ENCODE measurements around the gene RGSL1. TPM values are rescaled to one million over a fixed set of nuclear protein-coding genes. Genes with fewer than 3 reads are reported as not detected.

The RGSL1 gene
- total RNA-seq, 1 donor from 2014 or later: not detected

DNA sequence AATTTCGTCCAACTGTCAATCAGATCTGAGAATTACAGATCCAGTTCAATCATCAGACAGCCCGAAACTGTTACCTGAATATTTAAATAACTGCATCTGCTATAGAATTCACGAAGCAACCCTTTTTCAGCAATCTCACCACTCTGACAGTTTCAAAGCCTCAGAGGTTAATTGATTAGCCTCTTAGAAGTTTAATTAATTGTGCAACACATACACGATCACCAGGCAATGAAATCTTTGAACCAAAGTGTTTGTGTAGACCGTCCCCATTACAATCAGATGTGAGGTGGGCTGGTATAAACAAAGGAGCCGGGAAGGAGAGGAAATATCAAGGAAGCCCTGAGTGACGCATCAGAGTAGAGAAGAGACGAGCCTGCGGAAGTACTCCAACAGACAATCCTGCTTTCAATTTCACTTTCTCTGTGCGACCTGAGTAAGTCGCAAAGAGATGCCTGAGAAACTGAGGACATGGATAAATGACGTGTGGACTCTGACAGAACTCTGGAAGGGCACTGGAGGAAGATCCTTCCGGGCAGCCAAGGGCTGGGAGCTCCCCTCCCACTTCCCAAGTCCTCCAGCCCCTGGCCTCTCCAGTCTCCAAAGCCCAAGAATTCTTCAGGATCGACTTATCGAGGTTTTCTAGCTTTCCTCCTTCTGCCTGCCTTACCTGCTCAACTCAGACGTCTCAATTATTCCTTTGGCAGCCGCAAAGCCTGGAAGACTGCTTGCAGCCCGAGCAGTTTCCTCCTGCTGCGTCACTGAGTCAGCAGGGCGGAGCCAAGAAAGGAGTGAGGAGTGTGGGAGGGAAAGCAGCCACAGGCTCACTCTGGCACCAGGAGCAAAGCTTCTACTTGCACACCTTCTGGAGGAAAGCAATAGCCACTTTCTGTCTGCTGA, 138.8 kb downstream of the RGSL1 start, which contains the start of gene RNASEL:
RNASEL (minus strand) TSS at position 757 of the 897 bp plus-strand sequence. CDS start 2,450 bp downstream, outside the sequence.
- no peak for DNase-seq (ENCODE audit: low read depth, low spot score)

DNA sequence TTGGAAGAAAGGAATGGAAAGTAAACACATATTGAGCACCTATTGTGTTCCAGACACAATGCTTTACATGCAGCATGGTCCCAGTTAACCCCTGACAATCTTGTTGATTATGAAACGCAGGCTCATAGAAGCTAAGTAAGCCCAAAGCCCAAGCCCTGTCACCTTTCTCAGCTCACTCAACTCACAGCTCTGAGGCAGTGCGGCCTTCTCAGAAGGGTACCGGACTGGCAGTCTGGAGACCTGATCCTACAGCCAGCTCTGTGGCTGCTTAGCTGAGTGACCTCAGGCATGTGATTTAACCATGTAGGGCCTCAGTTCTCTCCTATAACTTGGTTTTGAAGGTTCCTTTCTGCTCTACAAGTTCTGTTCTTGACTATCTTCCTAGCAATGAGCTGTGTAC, 139.6 kb downstream of the RGSL1 start:
- DNase-seq (ENCODE audit: low read depth, low spot score): no peak

DNA sequence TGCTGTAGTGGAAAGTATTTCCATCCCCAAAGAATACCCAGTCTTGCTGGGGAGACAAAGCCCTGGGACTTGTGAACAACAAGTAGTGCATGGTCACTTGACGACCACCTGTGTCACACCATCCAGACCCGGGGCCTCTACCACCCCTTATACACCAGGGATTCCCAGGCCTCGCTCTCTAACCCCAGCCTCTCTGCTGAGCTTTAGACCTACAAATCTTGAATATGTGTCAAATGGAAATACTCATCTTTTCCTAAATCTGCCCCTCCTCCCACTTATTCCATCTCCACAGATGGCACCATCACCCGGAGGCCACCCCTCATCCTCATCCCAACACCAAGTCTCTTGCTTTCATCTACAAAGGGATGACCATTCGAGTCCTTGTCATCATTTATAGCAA, 140.0 kb downstream of the RGSL1 start:
- no peak for DNase-seq (ENCODE audit: low read depth, low spot score)

DNA sequence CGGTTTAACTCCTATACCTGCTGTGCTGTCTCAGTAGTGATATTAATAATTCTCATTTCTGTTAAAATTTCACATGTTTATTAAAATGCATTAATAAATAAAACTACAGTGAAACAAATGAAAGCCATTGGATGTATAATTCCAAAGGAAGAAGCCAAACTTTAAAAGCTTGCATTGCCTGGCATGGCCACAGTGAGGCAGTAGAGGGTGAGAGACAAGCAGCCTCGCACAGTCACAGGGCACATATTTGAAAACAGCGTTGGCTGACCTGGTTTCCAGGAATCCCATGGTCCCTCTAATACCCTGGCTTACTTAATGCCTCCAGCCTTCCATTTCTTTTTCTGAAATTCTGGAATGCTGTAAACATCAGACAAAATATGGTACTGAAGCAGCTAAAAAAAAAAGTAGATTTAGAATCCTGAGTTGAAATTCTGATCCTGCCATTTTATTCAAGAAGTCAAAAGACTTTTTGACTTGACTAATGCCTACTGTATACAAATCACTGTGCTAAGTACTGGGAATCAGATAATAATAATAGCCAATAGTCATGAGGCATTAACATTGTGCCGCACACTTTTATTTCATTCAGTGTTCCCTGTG, 145.8 kb downstream of the RGSL1 start:
- no peak for DNase-seq (ENCODE audit: low read depth, low spot score)

DNA sequence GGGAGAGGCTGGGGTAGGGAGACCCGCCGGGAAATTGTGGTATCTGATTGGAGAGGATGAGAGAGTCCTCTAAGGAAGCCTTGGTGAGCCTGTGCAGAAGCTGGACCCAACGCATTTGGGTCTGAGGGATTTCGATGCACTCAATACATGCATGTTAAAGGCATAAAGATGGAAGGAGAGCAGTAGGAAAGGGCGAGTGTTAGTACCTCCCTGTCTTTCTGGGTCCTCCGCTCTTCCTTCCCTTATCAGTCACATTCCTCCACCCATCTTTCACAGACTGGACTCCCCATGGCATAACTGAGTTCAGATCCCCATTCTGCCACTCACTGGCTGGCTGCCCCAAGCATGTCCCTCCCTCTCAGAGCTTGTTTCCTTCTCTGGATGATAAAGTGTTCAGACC, 147.0 kb downstream of the RGSL1 start:
- no peak for DNase-seq (ENCODE audit: low read depth, low spot score)

DNA sequence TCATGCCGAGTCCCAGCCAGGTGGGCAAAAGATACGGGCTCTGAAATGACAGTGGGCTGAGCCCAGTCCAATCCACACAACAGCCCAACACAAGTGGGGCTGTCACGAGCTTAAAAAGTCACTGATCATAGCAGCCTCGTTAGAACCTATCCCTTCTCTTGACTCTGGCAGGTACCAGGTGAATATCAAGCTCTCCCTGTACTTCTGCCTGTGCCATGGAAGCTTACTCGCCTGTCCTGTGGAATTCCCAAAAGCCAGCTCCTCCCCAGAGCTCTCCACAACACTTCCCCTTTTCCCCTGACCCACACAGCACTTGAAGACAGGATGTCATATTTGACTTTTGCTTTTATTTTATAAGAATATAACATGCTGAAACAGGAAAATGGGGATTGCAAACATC, 148.3 kb downstream of the RGSL1 start:
- DNase-seq (ENCODE audit: low read depth, low spot score): no peak

DNA sequence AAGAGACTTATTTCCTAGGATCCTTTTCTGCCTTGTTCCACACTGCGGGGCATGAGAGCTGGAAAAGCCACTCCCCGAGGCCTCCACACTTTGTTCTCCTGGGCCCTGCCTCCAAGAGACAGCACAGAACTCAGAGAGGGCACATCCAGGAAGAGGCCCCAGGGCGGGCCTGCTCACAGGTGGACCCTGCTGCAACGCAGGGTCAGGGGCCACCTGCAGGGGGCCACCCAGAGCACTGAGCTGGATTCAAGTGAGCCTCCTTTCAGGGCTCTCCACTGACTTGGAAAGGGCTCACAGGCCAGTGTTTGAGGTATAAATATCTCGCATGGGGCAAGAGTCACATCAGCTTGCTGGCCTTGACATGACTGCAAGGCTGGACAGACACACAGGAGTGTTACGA, 149.4 kb downstream of the RGSL1 start:
- no peak for DNase-seq (ENCODE audit: low read depth, low spot score)

DNA sequence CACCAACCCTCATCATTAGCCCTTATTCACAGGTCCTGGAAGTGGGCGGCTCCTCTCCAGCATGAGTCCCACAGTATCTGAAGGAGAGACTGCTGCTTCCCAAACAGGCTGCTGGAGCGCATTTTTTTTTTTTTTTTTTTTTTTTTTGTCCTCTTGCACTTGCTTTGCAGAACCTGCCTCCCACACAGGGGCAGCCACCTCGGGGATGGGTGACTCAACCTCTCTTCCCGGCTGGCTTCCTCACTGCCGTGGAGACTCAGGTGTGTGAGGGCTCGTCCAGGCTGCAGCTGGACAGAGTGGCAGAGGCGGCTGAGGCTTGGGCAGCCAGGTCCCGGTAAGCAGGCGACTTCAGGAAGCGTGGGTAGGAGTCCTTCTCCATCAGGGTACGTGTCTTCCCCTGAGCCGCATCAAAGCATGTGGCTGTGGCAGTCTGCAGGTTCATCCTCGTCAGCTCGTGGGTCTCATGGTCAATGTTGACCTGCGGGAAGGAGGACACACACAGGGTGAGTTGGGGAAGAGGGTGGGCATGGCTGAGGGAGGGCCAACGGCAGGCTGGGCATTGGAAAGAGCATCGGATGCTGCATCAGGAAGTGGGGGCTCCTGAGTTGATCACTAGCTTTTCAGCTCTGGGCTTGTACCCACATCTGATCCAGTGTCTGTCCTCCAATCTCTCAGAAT, 150.2 kb downstream of the RGSL1 start:
- DNase-seq (ENCODE audit: low read depth, low spot score): no peak

DNA sequence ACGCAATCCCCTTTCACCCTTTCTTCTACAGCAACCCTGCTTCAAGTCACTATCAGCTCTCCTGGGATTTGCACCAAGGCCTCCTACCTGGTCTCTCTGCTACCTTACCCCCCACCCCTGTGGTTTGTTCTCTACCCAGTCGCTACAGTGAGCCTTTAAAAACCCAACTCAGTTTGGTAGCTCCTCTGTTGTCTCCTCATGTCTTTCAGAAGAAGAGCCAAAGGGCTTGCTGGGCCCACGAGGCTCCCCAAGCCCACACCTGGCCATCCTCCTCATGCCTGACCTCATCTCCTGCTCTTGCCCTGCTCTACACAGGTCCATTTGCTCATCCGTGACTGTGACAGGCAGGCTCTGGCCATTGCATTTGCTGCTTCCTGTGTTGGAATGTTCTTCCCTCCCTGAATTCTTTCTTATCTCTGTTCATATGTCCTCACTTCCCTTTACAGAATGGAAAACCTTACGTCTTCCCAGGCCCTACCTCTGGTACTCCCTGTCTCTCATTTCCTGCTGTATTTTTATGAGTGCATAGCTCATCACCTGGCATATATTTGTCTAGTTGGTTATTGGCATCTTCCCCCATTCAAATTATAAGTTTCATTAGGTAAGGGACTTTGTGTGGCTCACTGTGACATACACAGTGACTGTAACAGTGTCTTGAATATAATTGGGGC, 150.9 kb downstream of the RGSL1 start:
- no peak for DNase-seq (ENCODE audit: low read depth, low spot score)

DNA sequence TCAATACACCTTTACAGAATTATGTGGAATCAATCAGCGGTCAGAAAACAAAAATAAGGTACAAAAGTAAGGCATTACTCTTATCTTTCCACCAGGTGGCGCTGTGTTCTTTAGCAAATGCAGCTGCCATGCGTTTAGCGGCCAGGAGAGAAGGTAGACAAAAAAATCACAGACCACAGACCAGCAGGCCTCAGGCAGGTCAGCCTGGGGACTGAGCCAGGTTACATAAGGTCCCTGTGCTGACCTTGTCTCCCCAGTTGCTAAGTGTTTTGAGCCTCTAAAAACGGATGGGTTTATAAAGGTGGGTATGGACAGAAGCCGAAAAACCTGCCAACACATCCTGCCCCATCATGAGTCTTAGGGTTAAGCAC, 151.5 kb downstream of the RGSL1 start:
- DNase-seq (ENCODE audit: low read depth, low spot score): no peak

DNA sequence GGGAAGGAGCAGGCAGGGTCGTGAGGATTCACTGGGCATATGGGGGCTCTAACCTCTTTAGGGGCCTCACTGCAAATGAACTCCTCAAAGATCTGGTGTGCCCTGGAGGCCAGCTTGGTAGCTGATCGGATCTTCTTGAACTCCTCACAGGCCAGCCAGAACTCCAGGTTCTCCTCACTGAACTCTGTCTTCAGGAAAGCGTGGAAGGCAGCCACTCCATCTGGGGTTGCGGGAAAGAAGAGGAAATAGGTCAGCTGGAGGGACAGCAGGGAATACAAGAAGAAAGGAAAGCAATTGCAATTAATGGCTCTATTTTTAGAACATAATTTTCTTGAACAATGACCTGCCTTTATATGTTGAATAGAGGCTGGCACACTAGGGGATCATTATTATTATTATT, 152.0 kb downstream of the RGSL1 start:
- no peak for DNase-seq (ENCODE audit: low read depth, low spot score)

DNA sequence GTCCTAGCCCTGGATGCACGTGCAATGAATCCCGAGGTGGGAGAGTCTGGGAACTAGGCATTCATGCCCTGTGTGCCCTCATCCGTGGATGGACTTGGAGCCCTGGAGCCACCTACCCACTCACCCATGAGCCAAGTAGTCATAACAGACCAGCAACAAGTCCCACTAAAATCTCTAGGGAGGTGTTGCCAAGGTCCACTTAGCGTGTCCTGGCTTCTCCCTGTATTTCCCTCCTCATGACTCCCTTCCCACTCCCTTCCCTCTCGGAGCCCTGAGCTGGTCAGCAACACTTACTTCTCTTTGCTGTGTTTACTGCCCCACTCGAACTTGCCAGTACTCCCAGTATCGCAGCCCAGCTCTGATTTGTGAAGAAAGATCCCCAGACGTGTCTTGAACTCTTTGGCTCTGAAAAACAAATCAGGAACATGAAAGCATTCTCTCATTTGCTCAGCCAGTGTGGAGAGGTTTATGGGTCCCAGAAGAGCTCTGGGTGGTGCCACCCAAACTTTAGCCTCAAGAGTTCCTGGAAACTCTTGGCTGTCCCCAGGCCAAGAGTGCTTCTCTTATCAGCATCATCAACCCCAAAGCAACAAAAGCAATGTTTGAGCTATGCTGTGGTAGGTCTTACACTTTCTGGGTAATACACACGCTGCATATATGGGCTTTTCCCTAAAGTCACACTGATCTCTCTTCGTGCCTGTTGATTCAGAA, 153.1 kb downstream of the RGSL1 start:
- DNase-seq (ENCODE audit: low read depth, low spot score): no peak

DNA sequence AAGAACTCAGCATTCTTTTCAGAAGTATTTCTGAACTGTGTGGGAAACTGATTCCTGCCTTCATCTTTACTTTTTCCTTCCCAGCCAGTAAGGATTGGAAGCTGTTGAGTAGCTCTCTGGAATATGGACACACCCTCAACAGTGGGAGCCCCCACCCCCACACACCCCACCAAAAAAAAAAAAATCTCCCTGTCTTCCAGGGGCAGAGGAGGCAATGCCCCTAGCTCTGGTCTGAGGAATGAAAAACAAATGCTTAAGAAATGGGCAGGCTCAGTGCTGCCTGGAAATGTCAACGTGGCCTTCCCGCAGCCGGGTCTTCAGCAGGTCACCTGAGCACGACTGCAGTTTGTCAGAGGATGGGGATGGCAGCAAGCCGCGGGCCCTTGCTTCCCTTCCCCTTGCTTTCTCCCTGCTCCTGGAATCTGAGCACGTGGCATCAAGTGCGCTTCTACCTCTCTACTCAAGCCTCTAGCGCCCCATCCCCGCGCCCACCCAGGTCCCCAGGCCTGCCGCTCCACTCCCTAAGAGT, 153.8 kb downstream of the RGSL1 start:
- no peak for DNase-seq (ENCODE audit: low read depth, low spot score)

DNA sequence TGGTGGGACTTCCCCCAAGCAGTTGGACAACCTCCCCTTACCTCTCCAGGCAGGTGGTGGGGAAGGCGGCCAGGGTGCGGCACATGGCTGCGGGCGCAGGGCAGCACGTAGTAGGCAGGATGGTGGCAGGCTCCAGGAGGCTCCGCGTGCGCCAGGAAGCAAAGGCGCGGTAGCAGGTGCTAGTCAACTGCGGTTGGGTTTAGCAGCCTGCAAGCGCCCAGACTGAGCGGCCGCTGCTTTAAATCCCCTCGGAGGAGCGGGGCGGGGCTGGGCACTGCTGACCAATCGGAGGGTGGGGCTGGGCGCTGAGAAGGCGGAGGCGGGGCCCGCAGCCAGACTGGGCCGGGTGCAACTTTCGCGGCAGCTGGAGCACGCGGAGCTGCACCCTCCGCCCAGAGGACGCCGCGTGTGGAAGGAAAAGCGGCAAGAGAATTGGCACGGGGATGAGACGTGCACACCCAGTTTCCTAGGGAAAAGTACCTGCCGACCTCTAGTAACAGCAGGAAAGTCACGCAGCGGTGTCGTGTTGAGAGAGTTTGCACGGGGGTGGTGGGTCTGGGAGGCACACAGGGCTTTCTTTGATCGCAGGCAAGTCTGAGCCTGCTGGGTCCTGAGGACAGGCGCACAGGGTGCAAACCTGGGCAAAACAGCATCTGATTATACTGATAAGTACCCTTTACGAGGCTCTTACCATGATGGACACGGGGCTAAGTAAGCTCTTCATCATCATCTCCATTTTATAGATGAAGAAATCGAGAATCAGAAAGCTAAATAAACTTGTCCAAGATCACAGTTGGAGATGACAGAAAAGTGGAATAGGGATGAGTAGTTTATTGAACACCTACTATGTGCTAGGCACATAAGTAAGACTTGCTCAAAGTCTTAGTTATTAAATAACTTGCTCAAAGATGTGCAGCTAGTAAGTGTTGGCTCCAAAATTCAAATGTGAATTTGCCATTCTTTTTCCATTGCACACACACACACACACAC, 154.5 kb downstream of the RGSL1 start, which contains the start of gene RGS16:
RGS16 (minus strand) TSS at position 215 of the 990 bp plus-strand sequence; CDS start at position 85, 130 bp downstream.
- DNase-seq (ENCODE audit: low read depth, low spot score): no peak

DNA sequence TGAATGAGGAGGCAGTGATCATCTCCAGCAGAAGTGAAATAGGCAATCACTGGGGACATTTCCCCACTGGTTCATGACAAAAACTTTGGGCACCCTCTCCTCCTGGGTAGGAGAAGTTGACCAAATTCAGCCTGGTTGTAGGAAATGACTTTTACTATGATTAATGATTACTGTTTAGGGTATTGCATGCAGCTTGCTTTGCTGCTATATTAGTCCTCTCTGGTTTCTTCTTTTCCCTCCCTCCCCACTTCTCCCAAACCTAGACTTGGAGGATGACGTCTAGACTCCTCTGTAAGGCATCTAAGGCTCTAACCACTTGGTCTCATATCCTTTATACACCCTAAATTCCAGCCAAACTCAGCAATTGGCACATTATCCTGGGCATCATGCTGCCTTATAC, 157.6 kb downstream of the RGSL1 start:
- DNase-seq (ENCODE audit: low read depth, low spot score): no peak

DNA sequence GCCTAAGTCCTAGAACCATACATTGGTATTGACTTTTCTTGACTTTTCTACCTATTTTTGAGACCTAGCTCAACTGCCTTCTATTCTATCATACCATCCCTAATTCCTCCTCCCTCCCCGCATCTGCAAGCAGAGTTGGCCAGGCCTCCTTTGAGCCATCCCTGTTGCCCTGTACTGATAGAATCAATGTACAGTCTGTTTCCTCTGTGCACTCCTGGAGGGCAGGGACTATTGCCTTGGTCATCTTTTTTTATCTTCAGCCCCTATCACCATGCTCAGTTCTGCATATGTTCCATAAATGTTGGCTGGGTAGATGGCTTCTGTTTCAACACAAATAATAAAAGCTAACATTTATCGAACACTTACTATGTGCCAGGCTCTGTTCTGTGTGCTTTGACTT, 158.3 kb downstream of the RGSL1 start:
- no peak for DNase-seq (ENCODE audit: low read depth, low spot score)

DNA sequence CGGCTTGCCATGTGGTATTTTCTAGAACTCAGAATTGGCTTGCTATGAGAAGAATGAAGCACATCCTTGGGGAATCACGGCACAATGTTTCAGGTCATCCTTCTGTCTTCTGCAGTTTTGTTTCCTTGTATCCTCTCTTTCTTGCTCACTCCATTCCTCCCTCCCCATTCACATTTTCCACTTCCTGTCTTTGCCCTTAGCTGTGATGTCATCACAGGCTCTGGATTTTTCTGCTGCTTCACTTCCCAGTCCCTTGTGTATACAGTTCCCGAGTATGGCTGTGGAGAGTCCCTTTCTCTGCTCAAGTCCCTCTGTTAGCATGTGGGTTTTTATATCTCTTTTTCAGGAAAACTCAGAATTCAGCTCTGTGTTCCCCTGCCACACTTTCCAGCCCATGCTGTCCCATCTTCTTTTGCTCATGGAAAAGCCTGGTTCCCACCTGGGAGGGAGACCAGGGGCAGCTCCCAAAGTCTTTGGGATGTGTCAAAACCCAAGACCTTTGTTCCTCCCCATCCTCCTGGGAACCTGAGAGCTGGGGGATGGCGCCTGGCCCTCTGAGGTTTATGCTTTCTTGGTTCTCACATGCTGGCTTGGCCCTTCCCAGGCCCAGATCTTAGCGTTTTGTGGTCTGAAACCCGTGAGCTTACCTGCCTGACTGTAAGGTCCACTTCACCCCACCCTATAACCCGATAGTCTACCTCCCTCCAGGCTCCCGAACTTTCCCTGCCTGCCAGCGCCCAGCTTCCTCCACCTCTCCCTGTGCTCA, 159.1 kb downstream of the RGSL1 start:
- no peak for DNase-seq (ENCODE audit: low read depth, low spot score)

Data from pulmonary artery endothelial cell (primary cell).